Activated CD8-positive, alpha-beta T cell treated with anti-CD3 and anti-CD28 coated beads for 36 hours (primary cell): ENCODE data around the gene SLC35A2. TPM values are rescaled to one million over a fixed set of nuclear protein-coding genes. Genes with fewer than 3 reads are reported as not detected.

Source experiments
- ATAC-seq: fragments of 200-7000 bp; cut with Tn5 transposase; one replicate; pipeline ENCODE4 v1.10.0; 2021; ENCODE audit warnings: mild to moderate bottlenecking, moderate library complexity
- CTCF ChIA-PET: fragments of 350-600 bp; sonication (Branson Sonifier 250); formaldehyde crosslinking; loops from one replicate; lab custom pipeline; 2021; ENCODE audit warnings: antibody characterized with exemption; lab: Charles Lee
- POLR2A ChIA-PET: fragments of 350-600 bp; sonication (Branson Sonifier 250); formaldehyde crosslinking; loops from one replicate; lab custom pipeline; 2021; ENCODE audit warnings: antibody characterized with exemption; lab: Charles Lee
- DNase-seq: peaks from one replicate; pipeline ENCODE4 v3.0.0-alpha.2; 2020
- H3K27ac Mint-ChIP-seq: one replicate; pipeline ENCODE4 v1.8.0; 2021; ENCODE audit warnings: mild to moderate bottlenecking, mixed read lengths
- H3K27me3 Mint-ChIP-seq: one replicate; pipeline ENCODE4 v1.8.0; 2021; ENCODE audit warnings: mixed read lengths
- H3K36me3 Mint-ChIP-seq: one replicate; pipeline ENCODE4 v1.8.0; 2021; ENCODE audit warnings: low read depth, mixed read lengths
- H3K4me1 Mint-ChIP-seq: one replicate; pipeline ENCODE4 v1.8.0; 2021; ENCODE audit warnings: low read depth, mixed read lengths
- H3K4me3 Mint-ChIP-seq: one replicate; pipeline ENCODE4 v1.8.0; 2021; ENCODE audit warnings: mild to moderate bottlenecking, moderate library complexity, mixed read lengths
- H3K9me3 Mint-ChIP-seq: one replicate; pipeline ENCODE4 v1.8.0; 2021; ENCODE audit warnings: mixed read lengths
- intact Hi-C: fragments of 100-400 bp; cut with micrococcal nuclease; formaldehyde crosslinking; loops from one replicate; pipeline ENCODE4 v1.10.0; 2022
- total RNA-seq, 2 experiments: library from RNA; stranded (reverse); gene quantifications; one replicate each; pipeline ENCODE4 v1.2.3, GENCODE V29; 2021
- TF ChIP-seq, protein P1 (sequence below): fragments of 200-600 bp; IDR thresholded peaks from one replicate; pipeline ENCODE4 v1.8.0; 2022; ENCODE audit warnings: antibody characterized with exemption, mild to moderate bottlenecking

The SLC35A2 gene
- total RNA-seq, 2 experiments from 2014 or later = 14.7 to 15.0 TPM

DNA sequence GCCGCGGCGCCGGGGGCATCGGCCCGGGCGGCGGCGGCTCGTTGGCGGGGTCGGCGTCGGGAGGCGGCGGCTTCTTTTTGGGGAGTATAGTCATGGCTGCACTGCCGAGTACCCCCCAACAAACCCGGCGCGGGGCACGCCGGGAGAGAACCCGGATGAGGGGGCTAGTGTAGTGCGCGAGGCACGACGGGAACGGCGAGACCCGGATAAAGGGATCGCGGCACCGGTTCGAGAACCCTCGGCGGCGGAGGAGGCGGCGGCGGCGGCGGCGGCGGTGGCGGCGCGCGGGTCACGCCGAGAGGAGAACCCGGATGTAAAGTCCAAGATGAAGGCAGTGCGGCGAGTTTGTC is 46.0 kb upstream of the SLC35A2 start, which contains the start of gene OTUD5:
OTUD5 (minus strand) TSS at position 131 of the 350 bp plus-strand sequence; CDS start at position 94, 37 bp downstream.
- H3K4me1 Mint-ChIP-seq = peaks cover 48% of the 10 kb centered on the region
- TF ChIP-seq, protein P1, sequence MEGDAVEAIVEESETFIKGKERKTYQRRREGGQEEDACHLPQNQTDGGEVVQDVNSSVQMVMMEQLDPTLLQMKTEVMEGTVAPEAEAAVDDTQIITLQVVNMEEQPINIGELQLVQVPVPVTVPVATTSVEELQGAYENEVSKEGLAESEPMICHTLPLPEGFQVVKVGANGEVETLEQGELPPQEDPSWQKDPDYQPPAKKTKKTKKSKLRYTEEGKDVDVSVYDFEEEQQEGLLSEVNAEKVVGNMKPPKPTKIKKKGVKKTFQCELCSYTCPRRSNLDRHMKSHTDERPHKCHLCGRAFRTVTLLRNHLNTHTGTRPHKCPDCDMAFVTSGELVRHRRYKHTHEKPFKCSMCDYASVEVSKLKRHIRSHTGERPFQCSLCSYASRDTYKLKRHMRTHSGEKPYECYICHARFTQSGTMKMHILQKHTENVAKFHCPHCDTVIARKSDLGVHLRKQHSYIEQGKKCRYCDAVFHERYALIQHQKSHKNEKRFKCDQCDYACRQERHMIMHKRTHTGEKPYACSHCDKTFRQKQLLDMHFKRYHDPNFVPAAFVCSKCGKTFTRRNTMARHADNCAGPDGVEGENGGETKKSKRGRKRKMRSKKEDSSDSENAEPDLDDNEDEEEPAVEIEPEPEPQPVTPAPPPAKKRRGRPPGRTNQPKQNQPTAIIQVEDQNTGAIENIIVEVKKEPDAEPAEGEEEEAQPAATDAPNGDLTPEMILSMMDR = no peak
- CTCF ChIA-PET = interaction anchor here (1.6 kb wide), 1 partner anchor 51 kb away, joined by 4 read pairs; no protein-coding TSS in a partner anchor

DNA sequence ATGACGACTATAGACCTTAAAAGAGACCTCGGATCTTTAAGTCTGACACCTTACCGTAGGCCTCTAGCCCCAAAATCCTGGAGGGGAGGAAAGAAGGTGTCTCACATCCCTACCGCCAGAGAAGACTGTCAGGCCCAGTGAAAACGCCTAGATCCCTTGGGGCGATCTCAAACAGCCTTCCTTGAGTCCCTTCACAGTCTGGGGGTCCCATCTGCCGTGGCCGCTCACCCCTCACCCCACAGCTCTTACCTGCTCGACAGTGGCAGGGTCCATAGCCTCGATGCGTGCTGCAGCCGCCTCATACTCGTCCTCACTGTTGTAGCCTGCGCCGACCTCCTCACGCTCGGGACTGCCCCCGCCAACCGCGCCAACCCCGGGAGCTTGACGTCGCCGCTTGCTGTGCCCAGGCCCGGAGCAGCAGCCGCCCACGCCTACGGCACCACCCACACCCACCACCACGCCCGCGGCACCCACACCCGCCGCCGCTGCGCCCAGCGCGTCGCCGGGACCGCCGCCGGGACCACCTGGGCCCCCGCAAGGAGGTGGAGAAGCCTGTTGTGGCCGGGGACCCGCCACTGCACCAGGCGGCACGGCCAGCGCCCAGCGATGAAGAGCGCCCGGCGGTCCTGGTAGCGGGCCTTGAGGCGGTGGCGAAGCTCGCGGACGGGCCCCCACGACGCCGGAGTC is 45.4 kb upstream of the SLC35A2 start:
- Mint-ChIP-seq H3K4me3 (peak overlapping the region; percentile 98), H3K27me3 (no peaks in the 10 kb centered on the region), H3K27ac (peak overlapping the region; percentile 91), H3K36me3 (peaks cover 19% of the 10 kb centered on the region), H3K4me1 (peaks cover 53% of the 10 kb centered on the region), H3K9me3 (no peaks in the 10 kb centered on the region)
- ATAC-seq = peak; percentile 14
- TF ChIP-seq, protein P1 = no peak
- intact Hi-C loops = loop anchor here (10.0 kb wide), 1 partner anchor 48 kb away; the partner anchor contains the start of gene GRIPAP1
- peak; percentile 73 for DNase-seq
- ChIA-PET POLR2A (interaction anchor here (0.5 to 4.7 kb wide), 12 partner anchors 11 to 100 kb away, joined by 3 to 48 read pairs (median 4); partner anchors contain the start of gene SLC35A2), CTCF (interaction anchor here (1.6 to 3.7 kb wide), 2 partner anchors 11 to 51 kb away, joined by 4 to 18 read pairs; no protein-coding TSS in a partner anchor)

More for the DNA sequence above, 46.0 kb upstream of the SLC35A2 start, which contains the start of gene OTUD5:
- Mint-ChIP-seq H3K4me3 (peak within 1 kb of the TSS; percentile 98), H3K27me3 (no peaks in the 10 kb centered on the region), H3K9me3 (no peaks in the 10 kb centered on the region), H3K36me3 (peaks cover 17% of the 10 kb centered on the region), H3K27ac (peak within 1 kb of the TSS; percentile 100)
- ATAC-seq (peak; percentile 65), DNase-seq (peak; percentile 83)
- POLR2A ChIA-PET = interaction anchor here (1.0 to 4.7 kb wide), 9 partner anchors 12 to 85 kb away, joined by 3 to 48 read pairs (median 7); partner anchors contain the start of gene SLC35A2
- intact Hi-C loops = loop anchor here (10.0 kb wide), 1 partner anchor 47 kb away; the partner anchor contains the start of gene GRIPAP1

GRCh38 chrX:48948589-48948988 is 37.1 kb upstream of the SLC35A2 start:
- POLR2A ChIA-PET = interaction anchor here (1.5 to 6.1 kb wide), 2 partner anchors 7 to 52 kb away, joined by 4 to 40 read pairs; partner anchors contain the start of gene OTUD5
- CTCF ChIA-PET = no interaction called here
- H3K4me3 Mint-ChIP-seq = no peak overlapping the region
- DNase-seq (no peak), ATAC-seq (no peak)
- no peaks in the 10 kb centered on the region for H3K27me3 Mint-ChIP-seq
- H3K27ac Mint-ChIP-seq = peak overlapping the region; percentile 46
- TF ChIP-seq, protein P1 = no peak
- intact Hi-C loops = no loop called here
- peaks cover 13% of the 10 kb centered on the region for H3K36me3 Mint-ChIP-seq
- peaks cover 45% of the 10 kb centered on the region for H3K4me1 Mint-ChIP-seq
- no peaks in the 10 kb centered on the region for H3K9me3 Mint-ChIP-seq

DNA sequence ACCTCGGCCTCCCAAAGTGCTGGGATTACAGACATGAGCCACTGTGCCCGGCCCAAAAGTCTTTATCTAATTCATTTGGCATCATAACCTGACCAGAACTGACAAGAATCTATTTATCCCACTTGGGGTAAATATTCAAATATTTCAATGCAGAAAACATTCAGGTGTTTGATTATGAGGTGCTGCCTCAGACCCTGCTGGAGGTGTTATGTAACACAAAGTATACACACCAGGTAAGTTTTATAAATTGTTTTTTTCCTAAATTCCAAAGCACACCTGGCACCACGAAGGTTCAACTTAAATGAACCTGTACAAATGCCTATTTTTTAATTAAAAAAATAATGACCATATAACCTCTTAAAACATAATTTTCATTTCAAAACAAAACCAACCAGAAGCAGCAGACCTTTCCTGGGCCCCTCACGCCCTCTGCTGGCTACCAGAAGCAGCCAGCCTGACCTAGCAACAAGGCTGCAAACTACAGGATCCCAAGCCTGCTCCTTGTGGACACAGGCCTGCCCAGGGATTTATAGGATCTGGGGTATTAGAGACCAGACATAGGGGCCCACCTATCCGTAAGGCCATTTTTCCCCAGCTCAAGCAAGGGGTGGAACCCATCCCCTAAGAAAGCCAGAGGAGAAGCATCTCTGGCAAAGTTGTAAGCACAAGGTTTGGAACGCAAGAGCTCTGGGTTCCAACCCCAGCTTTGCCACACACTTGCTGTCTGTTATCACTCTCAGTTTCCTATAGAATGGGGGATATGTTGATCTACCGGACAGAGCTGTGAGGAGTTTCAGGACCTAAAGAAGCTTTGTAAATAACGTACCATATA is 34.3 kb upstream of the SLC35A2 start:
- H3K4me3 Mint-ChIP-seq = no peak overlapping the region
- intact Hi-C loops = no loop called here
- peaks cover 31% of the 10 kb centered on the region for H3K36me3 Mint-ChIP-seq
- CTCF ChIA-PET = interaction anchor here (0.6 to 1.8 kb wide), 13 partner anchors 9 to 474 kb away, joined by 3 to 18 read pairs (median 3); partner anchors contain the start of genes GRIPAP1, PQBP1 and TIMM17B
- TF ChIP-seq, protein P1 = peak; percentile 69
- peak overlapping the region; percentile 39 for H3K27ac Mint-ChIP-seq
- no peaks in the 10 kb centered on the region for H3K9me3 Mint-ChIP-seq
- POLR2A ChIA-PET = interaction anchor here (1.1 to 11.3 kb wide), 5 partner anchors 10 to 48 kb away, joined by 5 to 176 read pairs (median 8); partner anchors contain the start of genes OTUD5, PQBP1, SLC35A2 and TIMM17B
- peaks cover 52% of the 10 kb centered on the region for H3K4me1 Mint-ChIP-seq
- no peaks in the 10 kb centered on the region for H3K27me3 Mint-ChIP-seq
- peak; percentile 67 for DNase-seq
- peak; percentile 27 for ATAC-seq
